OCI-LY1 (cell line): ENCODE data around the gene ADAMTS12.

Source experiments
- CTCF ChIP-seq: fragments of 200-600 bp; sonication (generic), shearing (Covaris generic); IDR thresholded peaks from 2 replicates; pipeline ENCODE4 v1.5.1; 2017; ENCODE audit warnings: mild to moderate bottlenecking, antibody characterized with exemption, low read length, moderate library complexity, mixed read lengths
- EZH2 ChIP-seq: fragments of 200-600 bp; sonication (generic), shearing (Covaris generic); IDR thresholded peaks from 2 replicates; pipeline ENCODE4 v1.8.0; 2017; ENCODE audit warnings: borderline replicate concordance, mixed run types, mild to moderate bottlenecking, antibody characterized with exemption, low read length, moderate library complexity, mixed read lengths

GRCh38 chr5:33641744-33642505, 249.9 kb downstream of the ADAMTS12 start:
- TF ChIP-seq CTCF, result no peak
- TF ChIP-seq EZH2, result no peak
